D341Med (cell line): ENCODE results near the gene RABL6.
"Not testable (repeated sequence)": the region's sequence is repeated elsewhere in the genome, so short reads cannot be mapped to it uniquely, and the experiment has no call there.

ENCODE experiments used
- DNase-seq: peaks from one replicate; pipeline ENCODE4 v3.0.0; 2012; ENCODE audit warnings: low spot score

Gene RABL6

GRCh38 chr9:136821826-136822544, 14.2 kb downstream of the RABL6 start:
- no peak for DNase-seq

DNA sequence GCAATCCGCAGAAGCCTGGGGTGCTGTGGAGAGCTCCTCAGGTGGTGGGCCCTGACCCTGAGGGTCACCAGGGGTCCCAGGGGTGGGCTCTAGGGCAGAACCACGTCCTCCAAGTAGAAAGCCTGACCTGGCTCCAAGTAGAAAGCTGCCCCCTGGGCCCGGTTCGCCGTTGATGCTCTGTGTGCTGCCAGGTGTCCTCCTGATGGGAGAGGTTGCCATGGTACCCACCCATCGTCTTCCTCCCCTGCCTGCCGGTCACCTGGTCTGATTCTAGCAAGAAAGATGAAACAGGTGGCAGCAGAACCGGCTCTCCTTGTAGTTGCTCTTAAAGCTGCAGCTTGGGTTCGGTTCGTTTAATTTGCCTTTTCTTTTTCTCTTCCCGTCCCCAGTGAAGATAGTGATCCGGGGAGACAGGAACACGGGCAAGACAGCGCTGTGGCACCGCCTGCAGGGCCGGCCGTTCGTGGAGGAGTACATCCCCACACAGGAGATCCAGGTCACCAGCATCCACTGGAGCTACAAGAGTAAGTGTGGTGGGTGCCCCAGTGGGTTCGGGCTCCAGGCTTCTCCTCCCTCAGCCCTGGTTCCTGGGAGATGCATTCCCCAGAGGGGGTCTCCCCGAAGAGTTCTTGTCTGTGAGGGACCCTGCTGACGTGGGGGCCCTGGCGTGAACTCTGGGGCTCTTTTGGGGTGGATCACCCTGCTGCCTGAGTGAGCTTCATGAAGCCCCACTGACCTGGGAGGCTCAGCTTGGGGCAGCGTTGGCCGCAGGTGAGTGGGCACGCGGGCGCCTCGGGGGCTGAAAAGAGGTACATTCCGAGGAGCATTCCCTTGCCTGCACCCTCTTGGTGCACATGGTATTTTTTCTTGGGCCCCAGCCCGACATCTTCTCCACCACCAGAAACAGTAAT, 15.6 kb downstream of the RABL6 start:
- no peak for DNase-seq

GRCh38 chr9:136824496-136825225, 16.9 kb downstream of the RABL6 start:
- no peak for DNase-seq

DNA sequence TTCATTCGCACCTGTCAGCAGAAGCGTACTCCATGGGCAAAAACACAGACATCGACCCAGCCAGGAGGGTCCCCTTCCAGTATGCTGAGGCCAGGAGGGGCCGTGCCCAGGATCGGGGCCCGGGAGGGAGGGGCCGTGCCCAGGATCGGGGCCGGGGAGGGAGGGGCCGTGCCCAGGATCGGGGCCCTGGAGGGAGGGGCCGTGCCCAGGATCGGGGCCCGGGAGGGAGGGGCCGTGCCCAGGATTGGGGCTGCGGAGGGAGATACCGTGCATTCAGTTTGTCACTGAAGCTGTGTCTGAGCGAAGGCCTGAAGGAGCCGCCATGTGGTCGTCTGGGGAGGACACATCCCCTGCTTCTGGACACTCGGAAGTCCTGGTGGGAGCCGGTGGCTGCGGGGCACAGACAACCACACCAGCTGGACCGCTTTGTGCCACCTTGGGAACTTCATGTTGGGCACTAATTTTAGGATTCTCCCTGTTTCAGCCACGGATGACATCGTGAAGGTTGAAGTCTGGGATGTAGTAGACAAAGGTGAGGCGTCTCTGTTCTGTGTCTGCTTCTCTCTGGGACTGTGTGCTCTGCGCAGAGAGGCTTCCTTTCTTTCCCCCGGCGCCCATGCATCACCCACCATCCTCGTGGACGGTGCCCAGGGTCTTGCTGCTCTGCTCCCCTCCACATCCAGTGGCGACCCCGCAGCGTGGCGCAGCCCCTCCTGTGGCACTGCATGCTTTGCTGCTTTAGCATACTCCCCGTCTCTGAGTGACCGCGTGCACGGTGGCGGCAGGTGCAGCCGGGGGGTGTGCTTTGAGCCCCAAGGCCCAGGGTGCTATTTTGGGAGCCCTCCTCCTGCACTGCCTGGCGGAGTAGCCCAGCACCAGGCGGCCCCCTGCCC, 17.8 kb downstream of the RABL6 start:
- DNase-seq = no peak

- no peak for DNase-seq
Observed at GRCh38 chr9:136826188-136826541, 18.4 kb downstream of the RABL6 start.

- DNase-seq = no peak
Observed at GRCh38 chr9:136826703-136827582, 19.2 kb downstream of the RABL6 start.

DNA sequence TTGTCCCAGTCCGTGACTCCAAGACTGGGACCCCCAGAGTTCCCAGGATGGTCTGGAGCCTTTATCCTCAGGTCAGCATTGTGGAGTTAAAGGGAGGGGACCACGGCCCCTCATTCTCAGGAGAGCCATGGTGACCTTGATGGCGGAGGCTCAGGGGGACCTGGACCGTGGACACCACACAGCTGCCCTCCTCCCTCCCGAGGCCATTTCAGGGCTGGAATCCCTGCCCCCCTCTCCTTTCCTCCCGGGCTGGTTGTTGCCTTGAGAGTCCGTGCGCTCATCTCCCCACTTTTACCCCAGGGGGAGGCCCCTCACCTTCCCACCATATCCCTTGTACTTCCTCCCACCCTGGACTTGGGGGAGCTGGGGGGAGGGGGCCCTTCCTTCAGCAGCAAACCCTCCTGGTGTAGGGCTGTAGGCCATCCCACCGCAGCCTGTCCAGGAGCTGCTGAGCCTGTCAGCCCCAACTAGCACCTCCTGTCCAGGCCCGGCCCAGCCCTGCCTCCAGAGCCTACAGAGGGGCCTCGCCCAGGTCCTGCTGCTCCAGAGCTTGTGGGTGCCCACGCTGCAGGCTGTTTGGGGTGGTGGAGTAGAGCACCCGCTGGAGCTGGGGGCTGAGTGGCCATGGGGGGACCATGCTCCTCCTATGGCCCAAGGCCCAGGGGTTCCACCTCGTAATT, 20.2 kb downstream of the RABL6 start:
- no peak for DNase-seq

GRCh38 chr9:136828474-136829140, 20.9 kb downstream of the RABL6 start:
- no peak for DNase-seq

DNA sequence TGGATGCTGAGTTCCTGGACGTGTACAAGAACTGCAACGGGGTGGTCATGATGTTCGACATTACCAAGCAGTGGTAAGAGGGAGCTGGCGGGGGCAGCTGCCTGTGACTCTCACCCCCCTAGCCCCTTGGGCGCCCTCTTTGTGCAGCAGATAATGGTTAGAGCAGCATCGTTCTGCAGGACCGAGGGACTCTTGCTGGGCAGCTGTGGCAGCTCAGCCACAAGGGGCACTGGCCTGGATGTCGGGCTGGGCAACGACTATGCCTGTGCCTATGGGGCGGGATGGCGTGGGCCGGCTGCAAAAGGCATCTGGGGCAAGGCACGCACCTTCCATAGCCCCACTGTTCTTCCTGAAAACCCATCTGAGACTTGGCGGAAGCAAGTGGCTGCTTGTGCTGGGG, 21.7 kb downstream of the RABL6 start:
- DNase-seq = no peak

DNA sequence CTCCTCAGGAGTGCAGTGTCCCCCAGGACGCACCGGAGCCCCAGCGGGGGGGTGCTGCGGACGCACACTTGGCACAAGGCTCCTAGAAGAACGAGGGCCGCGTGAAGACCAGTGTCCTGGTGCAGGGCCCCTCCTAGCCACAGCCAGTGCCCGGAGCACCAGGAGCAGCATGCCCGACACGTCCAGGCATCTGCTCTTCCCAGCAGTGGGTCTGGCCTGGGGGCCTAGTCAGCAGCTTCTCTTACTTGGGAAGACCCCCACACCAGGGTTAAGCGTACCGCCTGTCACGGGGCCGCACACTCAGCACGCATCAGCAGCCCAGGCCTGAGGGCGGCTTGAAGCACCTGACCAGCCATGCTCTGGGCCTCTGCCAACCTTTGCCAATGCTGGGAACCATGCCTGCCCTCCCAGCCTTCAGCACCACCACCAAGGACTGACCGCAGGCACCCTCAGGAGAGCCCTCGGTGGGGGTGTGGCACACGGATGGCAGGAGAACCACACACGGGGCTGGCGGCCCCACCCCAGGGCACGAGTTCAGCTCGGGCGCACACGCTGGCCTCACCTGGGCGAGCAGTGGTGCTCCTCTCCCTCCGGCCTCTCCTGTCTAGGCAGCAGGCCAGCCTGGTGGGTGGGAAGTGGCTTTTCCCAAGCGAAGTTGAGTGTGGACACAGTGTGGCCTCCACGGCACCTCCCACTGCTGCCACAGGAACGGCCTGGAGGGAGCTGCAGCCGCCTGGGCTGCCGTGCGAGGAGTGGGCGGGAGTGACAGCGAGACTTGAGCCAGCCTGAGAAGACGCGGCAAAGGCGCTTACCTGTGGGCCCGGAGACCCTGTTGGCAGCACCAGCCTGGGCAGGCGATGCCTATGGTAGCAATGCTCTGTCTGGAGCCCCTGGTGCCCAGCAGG, 22.5 kb downstream of the RABL6 start:
- DNase-seq = no peak

- DNase-seq = no peak
Observed at GRCh38 chr9:136831002-136831719, 23.4 kb downstream of the RABL6 start.

DNA sequence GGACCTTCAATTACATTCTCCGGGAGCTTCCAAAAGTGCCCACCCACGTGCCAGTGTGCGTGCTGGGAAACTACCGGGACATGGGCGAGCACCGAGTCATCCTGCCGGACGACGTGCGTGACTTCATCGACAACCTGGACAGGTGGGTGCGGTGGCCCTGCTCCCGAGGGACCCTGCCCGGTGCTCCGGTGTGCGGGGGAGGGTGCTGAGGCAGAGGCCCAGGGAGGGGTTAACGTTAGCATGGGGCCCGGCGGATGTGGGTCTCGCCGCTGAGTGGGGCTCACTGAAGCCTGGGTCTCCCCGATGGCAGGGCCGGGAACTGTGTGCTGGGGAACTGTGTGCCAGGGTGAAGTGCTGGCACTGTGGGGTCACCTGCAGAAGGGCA, 24.0 kb downstream of the RABL6 start:
- DNase-seq = no peak

- no peak for DNase-seq
Observed at GRCh38 chr9:136832581-136832980, 24.8 kb downstream of the RABL6 start.

DNA sequence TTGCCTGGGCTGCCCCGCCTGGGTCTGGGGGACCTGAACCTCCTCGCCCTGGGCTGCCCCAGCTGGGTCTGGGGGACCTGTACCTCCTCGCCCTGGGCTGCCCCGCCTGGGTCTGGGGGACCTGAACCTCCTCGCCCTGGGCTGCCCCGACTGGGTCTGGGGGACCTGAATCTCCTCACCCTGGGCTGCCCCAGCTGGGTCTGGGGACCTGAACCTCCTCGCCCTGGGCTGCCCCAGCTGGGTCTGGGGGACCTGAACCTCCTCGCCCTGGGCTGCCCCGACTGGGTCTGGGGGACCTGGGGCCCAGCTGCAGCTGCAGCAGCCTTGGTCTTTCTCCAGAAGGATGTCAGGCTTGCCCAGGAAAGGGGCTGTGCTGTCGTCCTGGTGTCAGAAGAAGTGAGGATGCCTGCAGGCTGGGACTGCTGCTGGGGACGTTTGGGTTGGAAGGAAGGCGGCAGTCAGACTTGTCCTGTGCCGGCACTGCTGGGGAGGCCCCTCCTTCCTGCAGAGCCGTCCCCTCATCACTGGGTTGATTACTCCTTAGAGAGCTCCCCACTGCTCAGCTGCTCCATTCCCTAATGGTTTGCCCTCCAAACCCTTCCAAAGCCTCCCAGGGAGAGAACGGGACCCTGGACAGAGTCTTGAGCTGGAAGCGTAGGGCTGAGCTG, 25.8 kb downstream of the RABL6 start:
- not testable (repeated sequence) for DNase-seq

DNA sequence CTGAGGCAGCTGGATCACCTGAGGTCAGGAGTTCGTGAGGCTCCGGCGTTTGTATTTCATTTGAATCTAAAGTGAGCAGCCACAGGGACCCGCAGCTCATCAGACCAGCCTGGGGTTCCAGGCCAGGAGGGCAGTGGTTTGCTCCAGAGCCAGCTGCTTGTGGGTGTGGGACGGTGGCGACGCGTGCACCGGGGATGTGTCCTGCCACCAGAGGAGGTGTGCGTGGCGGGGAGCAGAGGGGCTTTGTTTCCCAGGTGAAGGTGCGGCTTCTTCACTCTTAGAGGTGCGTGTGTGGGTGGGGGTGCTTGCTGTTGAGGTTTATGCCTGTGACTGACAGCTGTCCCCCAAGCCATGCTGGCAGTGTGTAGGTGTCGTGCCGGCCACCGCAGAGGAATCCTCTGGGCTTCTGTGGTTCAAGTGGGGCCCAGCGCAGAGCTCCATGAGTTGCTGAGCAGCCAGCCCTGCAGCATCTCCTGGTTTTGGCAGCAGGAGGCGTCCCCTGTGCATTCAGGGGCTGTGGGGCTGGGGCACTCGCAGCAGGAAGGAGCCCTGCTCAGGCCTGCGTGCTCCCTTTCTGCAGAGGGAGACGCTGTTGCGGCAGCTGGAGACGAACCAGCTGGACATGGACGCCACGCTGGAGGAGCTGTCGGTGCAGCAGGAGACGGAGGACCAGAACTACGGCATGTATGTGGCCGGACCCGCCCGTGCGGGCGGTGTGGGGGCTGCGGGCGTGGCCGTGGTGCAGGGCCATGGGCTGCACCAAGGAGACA, 27.6 kb downstream of the RABL6 start:
- DNase-seq = no peak
